A673 (cell line): Measurements from ENCODE around the gene CAMSAP1. TPM values are rescaled to one million over a fixed set of nuclear protein-coding genes. Genes with fewer than 3 reads are reported as not detected.

ENCODE experiments used
- BruUV-seq: library from RNA; stranded (reverse); fragments of 400-500 nt; replicated peaks from 2 replicates; lab custom pipeline; 2021; lab: Mats Ljungman, UMichigan
- CTCF ChIA-PET: fragments of 300-600 bp; sonication (Branson Sonifier 250); formaldehyde crosslinking; loops from one replicate; lab custom pipeline; 2022; ENCODE audit warnings: antibody characterized with exemption; lab: Charles Lee
- POLR2A ChIA-PET: fragments of 300-600 bp; sonication (Branson Sonifier 250); formaldehyde crosslinking; loops from one replicate; lab custom pipeline; 2022; ENCODE audit warnings: antibody characterized with exemption; ENCODE audit not compliant: low non-redundant PET; lab: Charles Lee
- DNase-seq: peaks from one replicate; pipeline ENCODE4 v3.0.0-alpha.2; 2015; ENCODE audit warnings: low spot score
- H3K27ac ChIP-seq: fragments of 200-600 bp; sonication (generic); 2 replicates; pipeline ENCODE4 v1.5.1; 2016; ENCODE audit warnings: mixed run types, low read depth, mild to moderate bottlenecking, mixed read lengths, antibody characterized with exemption, low read length; ENCODE audit not compliant: poor library complexity, severe bottlenecking
- H3K27me3 ChIP-seq: fragments of 200-600 bp; sonication (generic); replicated peaks from 2 replicates; pipeline ENCODE4 v1.6.1; 2017; ENCODE audit warnings: mixed run types, low read depth, mild to moderate bottlenecking, mixed read lengths, antibody characterized with exemption, low read length; ENCODE audit not compliant: insufficient read depth, poor library complexity
- H3K36me3 ChIP-seq: fragments of 200-600 bp; sonication (generic); 2 replicates; pipeline ENCODE4 v1.6.1; 2016; ENCODE audit warnings: mixed run types, mild to moderate bottlenecking, mixed read lengths, antibody characterized with exemption, low read length; ENCODE audit not compliant: insufficient read depth, poor library complexity, severe bottlenecking
- H3K4me1 ChIP-seq: fragments of 200-600 bp; sonication (generic); 2 replicates; pipeline ENCODE4 v1.6.1; 2017; ENCODE audit warnings: mixed run types, mild to moderate bottlenecking, mixed read lengths, antibody characterized with exemption, low read length; ENCODE audit not compliant: insufficient read depth, poor library complexity, severe bottlenecking
- H3K4me3 ChIP-seq: fragments of 200-600 bp; sonication (generic); 2 replicates; pipeline ENCODE4 v1.5.1; 2016; ENCODE audit warnings: low read depth, mixed run types, mild to moderate bottlenecking, mixed read lengths, low read length; ENCODE audit not compliant: poor library complexity, severe bottlenecking
- H3K9me3 ChIP-seq: fragments of 200-600 bp; sonication (generic); 2 replicates; pipeline ENCODE4 v1.6.1; 2016; ENCODE audit warnings: mixed run types, low read depth, mild to moderate bottlenecking, mixed read lengths, antibody characterized with exemption, low read length; ENCODE audit not compliant: poor library complexity, severe bottlenecking
- CTCF ChIP-seq: fragments of 300-800, 200-600 bp; sonication (generic); conservative IDR thresholded peaks from 2 replicates; pipeline ENCODE4 v1.5.1; 2017; ENCODE audit warnings: low read depth, mild to moderate bottlenecking, antibody characterized with exemption, low read length, moderate library complexity, mixed read lengths
- EZH2 ChIP-seq: fragments of 200-600 bp; sonication (generic); IDR thresholded peaks from 2 replicates; pipeline ENCODE4 v1.6.1; 2017; ENCODE audit warnings: borderline replicate concordance, low read depth, mild to moderate bottlenecking, mixed read lengths, antibody characterized with exemption, low read length; ENCODE audit not compliant: poor library complexity, severe bottlenecking
- intact Hi-C: fragments of 100-400 bp; cut with micrococcal nuclease; formaldehyde crosslinking; loops from one replicate; pipeline ENCODE4 v1.10.0; 2022; ENCODE audit not compliant: unreplicated experiment
- total RNA-seq: library from RNA; stranded (reverse); gene quantifications from 2 replicates; pipeline ENCODE4 v1.2.3, GENCODE V29; 2021

CAMSAP1 gene
- total RNA-seq, 1 experiment from 2014 or later = 52.3 TPM

GRCh38 chr9:135794361-135794885 lies 112.9 kb downstream of the CAMSAP1 start:
- CTCF ChIA-PET = no interaction called here
- POLR2A ChIA-PET = no interaction called here
- Histone ChIP-seq H3K36me3 (no peaks in the 10 kb centered on the region), H3K4me3 (no peak overlapping the region), H3K4me1 (peaks cover 4% of the 10 kb centered on the region), H3K27ac (no peak overlapping the region), H3K9me3 (no peaks in the 10 kb centered on the region), H3K27me3 (no peaks in the 10 kb centered on the region)
- no TSS peak for BruUV-seq
- no peak for DNase-seq
- TF ChIP-seq EZH2 (no peak), CTCF (no peak)
- intact Hi-C loops = loop anchor here (10.0 kb wide), 1 partner anchor 330 kb away; no protein-coding TSS in a partner anchor

GRCh38 chr9:135794057-135794335 lies 113.3 kb downstream of the CAMSAP1 start:
- Histone ChIP-seq H3K27me3 (no peaks in the 10 kb centered on the region), H3K9me3 (no peaks in the 10 kb centered on the region), H3K4me1 (peaks cover 4% of the 10 kb centered on the region), H3K27ac (no peak overlapping the region), H3K4me3 (no peak overlapping the region), H3K36me3 (no peaks in the 10 kb centered on the region)
- POLR2A ChIA-PET = no interaction called here
- TF ChIP-seq EZH2 (no peak), CTCF (no peak)
- no TSS peak for BruUV-seq
- CTCF ChIA-PET = no interaction called here
- intact Hi-C loops = loop anchor here (10.0 kb wide), 1 partner anchor 331 kb away; no protein-coding TSS in a partner anchor
- no peak for DNase-seq

GRCh38 chr9:135793221-135794056 lies 113.9 kb downstream of the CAMSAP1 start:
- Histone ChIP-seq H3K27ac (no peak overlapping the region), H3K27me3 (no peaks in the 10 kb centered on the region), H3K4me1 (peaks cover 4% of the 10 kb centered on the region), H3K4me3 (no peak overlapping the region), H3K9me3 (no peaks in the 10 kb centered on the region), H3K36me3 (no peaks in the 10 kb centered on the region)
- DNase-seq = no peak
- CTCF ChIA-PET = no interaction called here
- intact Hi-C loops = loop anchor here (10.0 kb wide), 1 partner anchor 331 kb away; no protein-coding TSS in a partner anchor
- POLR2A ChIA-PET = no interaction called here
- no peak for TF ChIP-seq EZH2
- BruUV-seq = no TSS peak
